HG03139 (cell line): Measurements from ENCODE around the gene CNTNAP5.

Experiments used
- ATAC-seq: cut with Tn5 transposase; IDR thresholded peaks from one replicate; pipeline ENCODE4 v1.9.1; 2021; ENCODE audit not compliant: unreplicated experiment

CNTNAP5 gene

DNA sequence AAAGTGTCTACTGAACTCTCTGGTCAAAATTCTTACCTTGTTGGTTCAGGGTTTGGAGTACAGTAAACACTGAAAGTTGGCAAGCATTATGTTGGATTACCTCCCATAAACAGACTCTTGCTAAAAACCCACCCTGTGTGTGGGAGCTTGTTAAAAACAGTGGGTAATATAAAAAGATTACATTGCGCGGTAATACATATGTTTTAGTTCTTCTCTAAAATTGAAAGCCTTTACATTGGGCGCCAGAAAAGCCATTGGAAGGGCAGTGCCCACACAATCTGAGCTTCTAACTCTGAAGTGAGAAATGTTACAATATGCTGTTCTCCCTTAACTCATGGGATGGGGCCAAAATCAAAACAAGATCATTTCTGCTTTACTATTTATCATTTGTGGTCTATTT, 510.7 kb downstream of the CNTNAP5 start:
- no peak for ATAC-seq

DNA sequence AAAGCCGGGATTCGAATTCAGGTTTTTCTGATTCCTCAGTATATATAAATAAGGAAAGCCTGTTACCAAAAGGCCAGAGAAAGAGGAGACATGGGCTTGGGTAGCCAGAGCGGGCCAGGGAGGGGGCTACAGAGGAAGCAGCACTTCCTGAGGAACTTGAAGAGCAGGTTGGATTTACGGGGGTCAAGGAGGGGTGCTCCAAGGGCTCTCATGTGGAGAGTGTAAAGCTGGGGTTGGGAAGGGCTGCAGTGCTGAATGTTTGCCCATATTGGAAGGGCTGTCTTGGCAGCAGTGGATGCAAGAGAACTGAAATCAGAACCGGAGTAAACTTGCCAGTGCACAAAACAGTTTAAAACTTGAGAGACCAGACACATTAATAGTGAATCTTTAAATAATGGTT, 511.5 kb downstream of the CNTNAP5 start:
- ATAC-seq, result no peak

DNA sequence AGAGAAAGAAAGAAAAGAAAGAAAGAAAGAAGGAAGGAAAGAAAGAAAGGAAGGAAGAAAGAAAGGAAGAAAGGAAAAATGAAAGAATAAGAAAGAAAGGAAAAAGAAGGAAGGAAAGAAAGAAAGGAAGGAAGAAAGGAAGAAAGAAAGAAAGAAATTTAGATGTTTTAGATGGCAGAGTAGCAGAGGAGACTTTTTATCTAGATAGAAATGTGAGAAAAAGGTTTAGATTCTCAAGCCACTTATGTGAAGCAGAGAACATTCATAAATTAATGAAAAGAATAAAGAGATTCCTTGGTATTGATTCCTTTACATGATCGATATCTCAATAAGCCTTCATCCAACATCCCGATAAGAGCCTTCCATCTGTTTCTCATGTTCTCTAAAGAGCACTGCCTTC, 513.5 kb downstream of the CNTNAP5 start:
- no peak for ATAC-seq

DNA sequence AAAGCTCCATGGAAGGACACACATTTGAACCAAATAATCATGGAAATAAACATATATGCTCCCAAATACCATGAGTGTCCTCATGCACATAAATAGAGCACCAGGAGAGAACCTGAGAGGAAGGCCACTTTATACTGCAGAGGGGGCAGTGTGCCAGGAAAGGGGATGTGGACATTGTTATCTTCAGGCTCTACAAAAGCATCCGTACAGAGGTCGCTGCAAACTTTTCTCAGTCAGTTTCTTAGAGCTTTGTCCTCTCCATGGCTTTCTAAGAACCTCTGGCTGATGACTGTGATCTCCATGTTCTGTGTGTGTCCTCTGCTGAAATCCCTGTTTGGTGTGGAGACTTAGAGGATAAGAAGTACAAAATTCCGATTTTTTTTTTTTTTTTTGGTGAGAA, 515.7 kb downstream of the CNTNAP5 start:
- ATAC-seq, result no peak

DNA sequence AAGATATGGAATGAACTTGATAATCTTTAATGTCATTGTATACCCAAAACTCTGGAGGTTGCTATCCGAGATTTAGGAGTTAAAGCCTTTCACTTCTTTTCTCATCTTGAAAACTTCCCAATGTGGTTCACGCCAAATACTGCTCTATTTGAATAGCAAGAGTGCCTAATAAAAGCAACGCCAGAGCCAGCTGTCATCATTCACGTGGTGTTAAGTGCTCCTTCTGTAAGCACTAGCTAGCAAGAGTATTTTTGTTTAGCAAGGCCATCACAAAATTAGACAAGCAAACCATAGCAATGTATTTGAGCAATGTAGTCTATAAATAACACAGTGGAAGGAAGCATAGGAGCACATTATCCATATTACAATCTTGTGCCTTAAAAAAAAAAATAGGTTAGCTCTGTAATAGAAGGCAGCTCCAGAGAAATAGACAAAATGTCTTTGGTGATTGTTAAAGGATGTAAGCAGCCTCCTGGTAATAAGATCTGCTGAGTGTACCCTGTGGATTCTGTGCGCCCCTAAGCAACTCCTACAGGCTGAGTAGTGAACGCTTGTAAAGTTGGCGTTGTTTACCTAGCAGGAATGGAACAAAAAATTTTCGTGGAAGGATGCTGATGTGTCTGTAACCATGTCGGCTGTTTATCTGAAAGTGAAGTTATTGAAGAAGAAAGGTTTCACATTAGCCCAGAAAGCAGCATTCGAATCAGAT, 518.0 kb downstream of the CNTNAP5 start:
- no peak for ATAC-seq

DNA sequence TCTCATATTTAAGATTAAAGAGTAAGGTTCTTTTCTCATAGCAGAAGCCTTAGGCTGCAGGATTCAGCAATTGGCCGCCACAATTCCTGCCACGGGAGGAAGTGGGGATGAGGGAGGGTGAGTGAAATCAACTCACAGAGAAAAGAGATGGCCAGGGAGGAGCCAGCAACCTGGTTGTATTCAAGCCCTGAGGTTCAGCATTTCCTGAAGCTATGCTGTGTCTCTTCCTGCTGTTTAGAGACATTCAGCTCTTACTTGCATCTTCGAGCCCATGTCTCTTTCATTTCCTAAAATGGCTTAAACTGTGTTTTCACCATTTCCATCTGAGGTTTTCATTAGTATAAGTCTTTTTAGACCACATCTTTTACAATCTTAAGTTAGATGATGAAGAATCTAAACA, 522.6 kb downstream of the CNTNAP5 start:
- ATAC-seq, result no peak

DNA sequence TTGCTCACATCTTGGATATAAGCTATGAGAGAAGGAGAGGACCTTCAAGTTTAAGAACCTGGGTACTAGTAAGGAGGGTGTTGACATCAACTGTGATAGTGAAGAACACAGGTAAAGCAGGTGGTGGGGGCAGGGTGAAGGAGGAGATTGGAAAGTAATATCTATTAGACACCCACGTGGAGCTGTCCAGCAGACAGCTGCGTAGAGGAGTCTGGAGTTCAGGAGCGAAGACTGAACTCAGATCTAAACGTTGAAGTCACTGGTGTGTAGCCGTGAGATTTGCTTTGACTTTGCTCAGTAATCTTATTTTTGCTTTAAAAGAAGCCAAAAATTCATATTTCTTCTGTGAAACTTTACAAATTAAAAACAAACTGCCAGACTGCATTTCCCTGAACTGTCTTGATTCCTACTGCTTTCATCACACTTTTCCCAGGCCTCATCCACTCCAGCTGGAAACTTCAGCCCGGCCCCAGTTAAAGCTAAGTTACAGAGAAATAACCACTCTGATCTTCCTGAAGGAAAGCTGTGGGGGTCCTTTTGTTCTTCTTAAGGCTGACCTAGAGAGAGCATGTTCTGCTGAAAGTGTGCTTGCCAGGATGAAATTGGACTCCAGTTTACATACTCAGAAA, 533.3 kb downstream of the CNTNAP5 start:
- no peak for ATAC-seq

DNA sequence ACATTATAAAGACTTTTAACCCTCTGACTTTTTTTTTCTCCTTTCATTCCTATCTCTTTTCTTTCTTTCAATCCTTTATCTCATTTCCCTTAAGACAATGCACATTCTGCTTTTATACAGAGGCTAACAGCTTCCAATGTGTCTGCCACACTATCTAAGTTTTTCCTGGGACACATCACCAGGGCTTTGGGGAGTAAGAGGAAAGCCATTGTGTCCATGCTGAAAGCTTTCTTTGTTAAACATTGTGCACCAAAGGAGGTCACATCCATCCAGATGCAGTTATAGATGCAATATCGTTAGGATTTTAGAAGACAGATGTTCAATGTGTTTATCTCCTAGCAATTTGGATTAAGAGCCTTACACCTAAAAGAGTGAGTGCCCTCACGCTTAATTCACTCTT, 534.1 kb downstream of the CNTNAP5 start:
- ATAC-seq, result no peak

DNA sequence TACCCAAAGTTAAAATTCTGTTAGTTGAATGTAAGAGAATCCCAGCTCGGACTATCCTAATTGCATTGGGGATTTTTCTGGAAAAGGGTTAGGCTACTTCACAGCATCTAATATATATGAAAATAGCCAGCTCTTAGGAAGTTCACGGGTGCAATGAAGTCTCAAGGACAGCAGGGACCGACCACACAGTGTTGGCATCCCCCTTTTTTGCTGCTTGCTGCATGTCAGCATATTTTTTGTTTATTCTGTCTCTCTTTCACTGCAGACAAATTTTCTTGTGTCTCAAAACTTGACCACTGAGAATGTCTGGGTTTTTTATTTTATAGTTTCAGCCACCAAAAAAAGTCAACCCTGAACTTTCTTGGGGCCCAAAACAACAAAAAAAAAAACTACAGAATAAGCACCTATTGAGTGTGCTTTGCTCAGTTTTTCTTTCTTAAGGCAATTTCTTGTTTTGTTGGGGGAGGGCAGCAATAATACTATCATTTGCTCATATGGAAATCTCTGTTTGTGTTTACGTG, 535.6 kb downstream of the CNTNAP5 start:
- no peak for ATAC-seq

DNA sequence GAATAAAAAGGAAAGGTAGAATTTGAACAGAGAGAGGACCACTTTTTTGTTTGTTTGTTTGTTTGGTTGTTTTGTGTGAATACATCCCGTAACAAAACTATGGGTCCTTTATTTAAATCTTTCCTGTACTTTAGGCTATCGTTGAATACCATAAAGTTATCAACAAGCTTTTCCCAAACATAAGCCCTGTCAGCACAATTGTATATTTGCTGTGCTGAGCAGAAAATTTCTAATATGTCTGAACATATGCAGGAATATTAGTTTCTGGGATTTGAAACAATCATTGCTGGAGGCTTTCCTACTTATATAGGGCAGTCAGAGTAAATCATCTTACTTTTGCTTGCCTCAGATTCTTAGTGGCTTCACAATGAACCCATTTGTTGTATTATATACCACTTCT, 536.4 kb downstream of the CNTNAP5 start:
- no peak for ATAC-seq

DNA sequence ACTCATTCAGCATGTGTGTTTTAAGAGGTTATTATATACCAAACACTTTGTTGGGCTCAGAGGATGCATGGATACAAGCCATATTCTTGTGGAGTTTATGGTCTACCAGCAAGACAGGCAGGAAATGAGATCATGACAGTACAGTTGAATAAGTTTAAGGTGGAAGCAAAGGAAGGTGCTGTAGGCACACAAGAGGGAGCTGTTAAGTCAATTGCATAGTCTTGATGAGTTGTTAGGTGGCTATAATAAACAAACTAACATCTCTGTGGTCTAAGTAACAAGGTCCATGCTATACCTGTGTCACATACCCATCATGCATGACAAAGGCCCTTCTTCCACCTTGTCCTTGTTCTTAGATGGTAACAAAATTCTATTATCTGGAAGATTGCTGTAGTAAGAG, 538.3 kb downstream of the CNTNAP5 start:
- ATAC-seq, result no peak

DNA sequence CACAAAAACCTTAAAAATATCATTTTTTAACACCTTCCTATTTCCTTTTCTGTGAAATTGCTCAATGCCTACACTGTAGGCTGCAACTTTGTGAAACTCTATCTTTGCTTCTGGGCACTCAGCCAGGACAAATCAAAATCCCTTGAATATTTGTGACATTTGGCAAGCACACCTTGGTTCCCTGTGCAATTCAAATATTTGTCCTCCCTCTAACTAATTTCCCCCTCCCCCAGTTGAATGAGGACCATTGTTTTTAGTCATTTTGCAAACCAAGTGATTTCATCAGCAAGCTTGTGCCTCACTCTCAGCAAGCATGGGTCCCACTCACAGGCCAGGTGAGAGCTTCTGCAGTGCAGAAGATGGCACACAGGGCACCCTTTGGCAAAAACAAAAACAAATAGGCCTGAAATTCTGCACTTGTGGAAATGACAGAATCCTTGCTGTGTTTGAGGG, 541.5 kb downstream of the CNTNAP5 start:
- ATAC-seq, result no peak

DNA sequence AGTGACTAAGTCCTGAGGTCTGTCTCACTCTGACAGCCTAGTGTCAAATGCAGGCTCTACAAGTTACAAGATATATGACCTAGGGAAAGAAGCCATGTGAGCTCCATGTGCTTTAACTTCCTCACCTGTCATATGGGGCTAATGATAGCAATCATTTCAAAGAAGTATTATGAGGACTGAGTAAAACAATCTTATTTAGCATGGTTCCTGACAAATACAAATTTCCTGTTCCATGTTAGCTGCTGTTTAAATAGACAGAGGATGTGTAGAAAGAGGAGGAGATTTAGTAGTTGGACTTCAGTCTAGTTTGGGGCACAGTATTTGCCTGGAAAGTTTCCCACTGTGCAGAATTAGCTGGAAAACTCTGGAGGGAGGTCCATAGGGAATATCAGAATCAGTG, 545.8 kb downstream of the CNTNAP5 start:
- ATAC-seq, result no peak

DNA sequence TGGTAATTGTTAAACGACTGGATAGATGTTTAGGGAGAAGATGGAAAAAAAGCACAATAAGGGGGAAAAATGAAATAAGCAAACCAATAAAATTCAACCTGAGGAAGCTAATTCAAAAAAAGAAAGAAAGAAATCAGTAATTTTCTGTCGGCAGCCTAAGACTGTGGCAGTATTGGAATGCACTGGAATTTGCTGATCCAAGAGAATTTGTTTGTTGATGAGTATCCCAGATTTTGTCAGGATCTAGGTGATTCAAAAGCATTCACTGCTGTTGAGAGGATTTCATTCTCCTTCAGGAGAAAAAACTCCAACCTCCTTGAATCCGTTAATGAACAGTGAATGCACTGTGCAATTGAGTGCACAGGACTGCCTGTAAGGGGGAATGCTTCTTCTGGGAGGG, 546.7 kb downstream of the CNTNAP5 start:
- no peak for ATAC-seq

DNA sequence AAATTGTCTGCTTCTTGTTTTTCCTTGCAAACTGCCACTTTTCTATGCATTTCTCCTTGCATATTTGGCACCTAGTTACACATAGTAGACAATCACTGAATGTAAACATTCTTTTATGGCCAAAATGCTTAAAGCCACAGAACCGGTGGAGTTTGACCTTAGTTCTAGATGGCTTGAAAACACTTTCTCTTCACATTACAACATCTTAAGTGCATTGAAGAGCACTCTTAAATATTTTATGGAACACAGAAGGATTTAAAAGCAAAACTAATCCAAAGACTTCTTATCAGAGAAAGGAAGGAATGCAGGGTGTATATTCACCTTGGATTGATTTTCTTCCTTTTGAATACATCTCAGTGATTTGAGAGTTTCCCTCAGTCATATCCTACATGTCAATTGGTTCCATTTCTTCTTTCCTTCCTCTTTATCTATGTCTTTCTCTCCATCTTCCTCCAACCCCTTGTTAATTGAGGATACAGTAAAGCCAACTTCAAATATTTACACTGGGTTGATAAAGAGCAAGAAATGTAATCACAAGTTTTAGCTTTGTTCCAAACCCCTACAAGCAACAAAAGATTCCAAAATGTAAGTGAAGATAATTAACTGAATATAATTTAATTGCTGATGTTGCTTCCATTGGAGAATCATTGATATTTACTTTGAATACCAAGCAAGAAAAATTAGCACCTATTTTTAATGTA, 548.0 kb downstream of the CNTNAP5 start:
- ATAC-seq, result no peak

DNA sequence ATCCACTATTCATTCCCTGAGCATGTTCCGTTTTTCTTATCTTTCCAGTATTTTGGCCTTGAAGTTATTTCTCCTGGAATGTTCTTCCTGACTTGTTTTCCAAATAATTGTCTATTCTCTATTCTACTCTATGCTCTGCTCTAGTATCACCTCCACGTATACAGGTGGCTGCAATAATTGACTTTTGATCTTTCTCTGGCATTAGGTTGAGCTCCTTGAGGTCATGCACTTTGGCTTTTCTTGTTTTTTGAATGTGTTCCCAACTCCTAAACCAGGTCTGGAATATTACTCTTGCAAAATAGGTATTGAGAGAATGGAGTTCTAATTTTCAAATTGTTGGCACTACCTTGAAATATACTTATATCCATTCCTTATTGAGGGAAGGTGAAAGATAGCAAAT, 550.4 kb downstream of the CNTNAP5 start:
- no peak for ATAC-seq

DNA sequence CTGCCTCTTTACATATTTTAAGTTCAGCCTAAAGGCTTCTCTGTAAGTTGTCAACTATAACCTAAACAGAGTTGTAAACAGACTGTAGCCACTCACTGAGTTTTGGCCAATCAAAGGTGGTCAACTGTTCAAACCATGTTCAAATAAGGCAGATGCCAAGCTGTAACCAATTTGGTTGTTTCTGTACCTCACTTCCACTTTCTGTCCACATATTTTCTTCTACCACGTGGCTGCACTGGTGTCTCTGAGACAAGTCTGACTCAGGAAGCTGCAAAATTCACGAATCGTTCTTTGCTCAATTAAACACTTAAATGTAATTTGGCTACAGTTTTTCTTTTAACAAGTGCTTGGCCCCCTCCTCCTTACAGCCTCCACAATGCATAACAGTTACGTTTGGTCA, 555.2 kb downstream of the CNTNAP5 start:
- no peak for ATAC-seq

DNA sequence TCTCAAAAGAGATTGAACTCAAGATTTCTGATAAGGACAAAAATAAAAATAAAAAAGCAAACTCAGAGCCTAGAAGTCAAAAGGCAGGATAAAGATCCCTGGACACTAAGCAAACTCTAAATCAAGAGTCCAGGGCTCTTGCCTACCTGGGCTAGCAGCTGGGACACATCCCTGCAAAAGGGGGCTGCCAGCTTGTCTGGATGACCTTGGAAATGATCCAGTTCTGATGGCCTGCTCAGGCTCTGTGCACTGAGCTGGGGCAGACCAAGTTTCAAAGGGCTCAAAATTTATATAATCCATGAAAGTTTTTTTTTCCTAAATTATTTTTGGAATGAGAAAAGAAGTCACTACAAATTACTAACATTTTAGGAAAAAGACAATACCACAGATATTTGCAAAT, 557.3 kb downstream of the CNTNAP5 start:
- no peak for ATAC-seq

DNA sequence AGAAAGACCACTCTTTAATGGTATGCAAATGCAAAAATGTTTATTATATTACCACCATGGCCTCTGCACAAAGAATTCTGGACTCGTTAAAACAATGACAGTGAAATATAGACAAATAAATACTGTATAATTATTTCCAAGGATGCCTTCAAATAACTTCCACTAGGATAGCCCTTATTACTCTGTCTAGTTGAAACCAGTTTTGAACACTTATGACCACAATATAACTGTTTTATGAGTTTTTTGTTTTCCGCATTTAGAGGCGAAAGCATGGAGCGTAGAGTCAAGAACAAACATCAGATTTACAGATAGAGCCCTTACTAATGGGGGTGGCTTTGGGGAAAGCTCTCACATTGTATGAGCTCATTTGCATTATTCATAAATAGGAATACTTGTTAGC, 559.5 kb downstream of the CNTNAP5 start:
- ATAC-seq, result no peak

DNA sequence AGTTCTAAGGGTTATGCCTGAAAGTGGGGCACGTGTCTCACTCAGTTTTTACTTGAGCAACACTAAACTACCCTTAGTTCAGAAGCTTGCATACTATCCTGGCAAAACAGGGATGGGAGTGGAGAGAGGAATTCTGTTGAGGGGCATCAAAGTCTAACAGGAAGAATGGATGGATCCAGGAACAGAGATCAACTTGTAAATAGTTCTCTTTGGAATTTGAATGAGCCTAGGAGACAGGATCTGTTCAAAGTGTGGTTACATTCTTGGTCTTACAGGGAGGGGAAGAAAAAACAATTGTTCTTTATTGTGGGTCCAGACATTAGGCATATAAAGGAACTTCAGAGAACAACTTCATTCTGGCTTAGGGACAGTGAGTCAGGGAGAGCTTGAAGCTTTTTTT, 560.2 kb downstream of the CNTNAP5 start:
- no peak for ATAC-seq

DNA sequence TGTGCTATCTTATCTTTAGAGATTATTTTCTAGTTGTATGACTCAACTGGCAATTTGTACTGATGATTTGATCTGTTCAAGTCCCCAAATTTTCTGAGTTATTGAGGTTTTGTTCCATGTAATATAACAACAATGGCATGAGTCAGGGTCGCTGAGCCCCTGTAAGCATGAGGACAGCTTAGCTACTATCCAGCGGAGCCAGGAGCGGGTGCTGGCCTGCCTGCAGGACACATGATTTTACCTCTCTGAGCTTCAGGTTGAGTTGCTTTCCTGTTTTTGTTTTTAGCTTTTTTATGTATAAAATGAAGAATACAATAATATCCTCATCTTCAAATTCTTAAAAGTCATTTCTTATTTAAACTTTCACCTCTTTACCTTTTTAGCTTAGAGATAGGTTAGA, 561.1 kb downstream of the CNTNAP5 start:
- ATAC-seq, result no peak

DNA sequence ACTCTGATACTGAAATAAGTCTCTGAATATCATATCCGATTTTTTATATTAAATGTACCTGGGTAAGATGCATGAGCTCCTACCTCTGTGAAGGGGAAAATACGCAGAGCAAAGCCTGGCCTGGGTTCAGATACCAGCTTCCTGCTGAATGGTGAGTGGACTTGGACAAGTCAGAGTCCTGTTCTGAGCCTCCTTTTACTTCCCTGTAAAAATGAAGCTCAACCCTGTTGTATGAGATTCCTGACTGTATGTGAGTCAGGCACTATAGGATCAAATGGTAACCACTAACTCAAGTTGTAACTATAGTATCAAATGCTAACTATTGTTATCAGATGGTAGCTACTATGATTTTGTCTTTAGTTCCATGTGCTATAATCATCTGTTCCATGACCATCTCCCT, 561.7 kb downstream of the CNTNAP5 start:
- ATAC-seq, result no peak
